ENCODE data around the gene LBHD2.
"Not testable (repeated sequence)": the region's sequence is repeated elsewhere in the genome, so short reads cannot be mapped to it uniquely, and the experiment has no call there.

LBHD2 gene

GRCh38 chr14:103084021-103084919 lies at the start of gene LBHD2:
LBHD2 (plus strand) TSS chr14:103084210; CDS start chr14:103086013, 1,803 bp downstream.
- no peak for DNase-seq

- DNase-seq: no peak
Observed at GRCh38 chr14:103041464-103041863, 42.5 kb upstream of the LBHD2 start.

DNA sequence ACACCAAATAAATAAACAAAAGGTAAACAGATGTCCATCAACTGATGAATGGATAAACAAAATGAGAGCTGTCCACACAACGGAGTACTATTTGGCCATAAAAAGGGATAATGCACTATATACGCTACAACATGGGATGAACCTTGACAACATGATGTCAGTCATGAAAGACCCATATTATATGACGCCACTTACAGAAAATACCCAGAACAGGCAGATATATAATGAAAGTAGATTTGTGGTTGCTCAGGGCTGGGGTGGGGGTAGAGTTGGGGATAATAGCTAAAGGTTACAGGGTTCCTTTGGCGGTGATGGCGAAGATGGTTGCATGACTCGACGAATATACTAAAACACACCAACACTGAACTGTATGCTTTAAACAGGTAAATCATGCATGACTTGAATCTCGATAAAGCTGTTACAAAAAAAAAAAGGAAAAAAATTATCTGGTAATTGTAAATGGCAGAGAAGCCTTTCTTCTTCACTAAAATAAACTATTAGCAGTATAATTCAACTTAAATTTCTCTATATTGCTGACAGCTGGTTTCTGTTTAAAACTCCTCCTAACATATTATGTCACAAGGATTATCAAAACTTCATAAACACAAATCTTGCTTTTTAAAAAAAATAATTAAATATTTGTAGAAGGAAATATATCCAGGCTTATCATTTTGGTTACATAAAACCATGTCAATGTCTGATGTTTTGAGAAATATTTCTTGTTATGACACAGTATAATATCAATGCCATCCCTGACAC lies 40.6 kb upstream of the LBHD2 start:
- DNase-seq: no peak

DNA sequence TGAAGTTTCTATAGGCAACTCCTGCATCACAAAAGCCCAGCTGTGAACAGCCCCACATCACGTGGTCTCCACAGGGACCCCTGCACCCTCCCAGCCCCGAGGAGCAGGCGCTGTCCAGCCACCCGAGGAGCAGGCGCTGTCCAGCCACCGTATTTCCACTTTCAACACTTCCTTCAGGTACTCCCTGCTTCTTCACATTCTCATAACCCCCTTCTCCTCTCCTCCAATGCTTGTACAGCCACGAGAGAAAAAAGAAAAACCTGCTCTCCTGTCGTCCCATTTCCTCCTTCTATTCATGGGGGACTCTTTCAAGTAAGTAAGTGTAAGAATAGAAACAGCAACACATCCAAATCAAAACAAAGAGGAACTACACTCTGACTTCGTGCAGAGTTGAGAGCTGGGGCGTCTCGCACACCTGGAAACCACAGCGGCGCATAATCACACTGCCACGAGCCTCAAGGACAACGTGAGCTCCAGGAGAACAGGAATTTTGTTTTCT lies 38.6 kb upstream of the LBHD2 start:
- DNase-seq: no peak

GRCh38 chr14:103047453-103047852 lies 36.6 kb upstream of the LBHD2 start:
- DNase-seq: not testable (repeated sequence)

GRCh38 chr14:103050935-103051334 lies 33.1 kb upstream of the LBHD2 start:
- no peak for DNase-seq

GRCh38 chr14:103052407-103052806 lies 31.6 kb upstream of the LBHD2 start:
- peak; percentile 60 for DNase-seq

GRCh38 chr14:103055695-103056094 lies 28.3 kb upstream of the LBHD2 start:
- no peak for DNase-seq

GRCh38 chr14:103056322-103057027 lies 27.5 kb upstream of the LBHD2 start:
- DNase-seq: no peak

DNA sequence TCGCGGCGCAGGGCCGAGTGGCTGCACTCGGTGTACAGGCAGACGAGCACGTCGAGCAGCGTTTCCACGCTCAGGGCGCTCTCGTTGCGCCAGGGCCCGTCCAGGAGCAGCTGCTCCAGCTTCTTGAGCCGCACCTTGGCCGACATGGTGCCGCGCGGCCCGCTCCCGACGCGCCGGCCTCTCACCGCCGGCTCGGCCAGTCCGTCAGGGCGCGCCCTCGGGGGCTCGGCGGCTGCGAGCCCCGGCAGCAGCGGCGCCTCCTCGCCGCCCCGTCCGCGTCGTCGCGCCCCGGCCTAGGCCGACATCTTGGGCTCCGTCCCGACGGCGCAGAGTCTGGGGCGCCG lies 27.0 kb upstream of the LBHD2 start:
- no peak for DNase-seq

GRCh38 chr14:103057372-103058163 lies 26.4 kb upstream of the LBHD2 start, which contains the start of gene CDC42BPB:
CDC42BPB (minus strand) TSS chr14:103057549; CDS start chr14:103057173, 376 bp downstream.
- DNase-seq: peak; percentile 84

DNA sequence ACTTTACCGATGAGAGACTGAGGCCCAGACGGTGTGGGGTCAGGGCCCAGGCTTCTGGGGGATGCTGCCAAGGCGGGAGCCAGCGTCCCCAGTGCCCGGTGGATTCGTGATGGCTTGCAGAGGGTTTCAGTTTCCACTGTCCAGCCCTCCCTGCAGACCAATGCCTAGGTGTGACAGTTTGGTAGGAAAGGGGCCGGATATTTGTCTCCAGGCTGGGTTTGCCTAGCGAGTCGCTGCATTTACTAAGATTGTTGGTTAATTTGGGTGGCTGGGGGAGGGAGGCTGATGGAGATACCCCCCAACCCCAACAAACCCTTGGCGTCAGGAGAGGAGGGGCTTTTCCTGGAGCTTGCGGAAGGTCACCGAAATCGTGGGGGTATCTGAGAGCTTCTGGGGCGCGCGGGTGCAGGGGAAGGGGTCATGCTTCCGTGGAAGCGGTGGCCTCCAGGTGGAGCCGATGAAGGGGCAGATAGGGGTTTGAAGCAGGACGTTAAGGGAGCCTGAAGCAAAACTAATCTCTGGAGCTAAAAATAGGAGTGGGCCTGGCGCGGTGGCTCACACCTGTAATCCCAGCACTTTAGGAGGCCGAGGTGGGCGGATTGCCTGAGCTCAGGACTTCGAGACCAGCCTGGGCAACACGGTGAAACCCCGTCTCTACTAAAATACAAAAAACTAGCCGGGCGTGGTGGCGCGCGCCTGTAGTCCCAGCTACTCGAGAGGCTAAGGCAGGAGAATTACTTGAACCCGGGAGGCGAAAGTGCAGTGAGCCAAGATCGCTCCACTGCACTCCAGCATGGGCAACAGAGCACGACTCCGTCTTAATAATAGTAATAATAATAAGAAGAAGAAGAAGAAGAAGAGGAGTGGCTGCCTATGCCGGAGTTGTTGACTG lies 25.6 kb upstream of the LBHD2 start:
- no peak for DNase-seq

DNA sequence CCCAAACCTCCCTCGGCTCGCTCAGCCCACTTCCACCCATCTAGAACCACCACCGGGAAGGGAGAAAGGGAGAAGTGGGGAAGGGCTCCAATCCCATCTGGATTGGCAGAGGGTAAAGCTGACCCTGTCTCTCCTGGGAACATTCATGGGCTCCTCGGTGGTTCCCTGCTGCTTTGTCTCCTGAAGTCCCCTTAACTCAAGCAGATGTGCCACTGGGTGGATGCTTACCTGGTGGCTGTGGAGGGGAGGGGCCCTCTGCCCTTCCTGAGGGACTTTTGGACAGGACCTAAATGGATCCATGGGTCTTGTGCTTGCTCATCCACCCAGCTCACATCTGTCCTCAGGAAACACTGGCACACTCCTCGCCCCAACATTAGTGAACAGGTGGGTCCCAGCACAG lies 24.5 kb upstream of the LBHD2 start:
- DNase-seq: no peak

- no peak for DNase-seq
Observed at GRCh38 chr14:103061482-103061976, 22.5 kb upstream of the LBHD2 start.

DNA sequence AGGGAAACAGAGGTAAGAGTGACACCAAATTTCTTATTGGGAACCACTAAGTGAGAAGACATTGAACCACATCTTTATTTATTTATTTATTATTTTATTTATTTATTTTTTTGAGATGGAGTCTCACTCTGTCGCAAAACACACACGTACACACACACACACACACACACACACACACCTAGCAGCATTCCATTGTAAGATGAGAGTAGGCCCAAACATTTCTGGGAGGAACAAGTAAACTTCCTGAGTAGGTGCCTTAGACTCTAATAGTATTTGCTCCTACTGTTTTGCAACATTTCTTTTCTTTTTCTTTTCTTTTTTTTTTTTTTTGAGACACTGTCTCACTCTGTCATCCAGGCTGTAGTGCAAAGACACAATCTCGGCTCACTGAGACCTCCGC lies 19.6 kb upstream of the LBHD2 start:
- DNase-seq: no peak

GRCh38 chr14:103064978-103065377 lies 19.0 kb upstream of the LBHD2 start:
- DNase-seq: no peak

GRCh38 chr14:103065861-103066260 lies 18.1 kb upstream of the LBHD2 start:
- DNase-seq: no peak

GRCh38 chr14:103066399-103066798 lies 17.6 kb upstream of the LBHD2 start:
- no peak for DNase-seq

GRCh38 chr14:103067231-103067954 lies 16.6 kb upstream of the LBHD2 start:
- DNase-seq: no peak

GRCh38 chr14:103068351-103069073 lies 15.5 kb upstream of the LBHD2 start:
- no peak for DNase-seq
